ENCODE results near the gene TCTA. TPM values are rescaled to one million over a fixed set of nuclear protein-coding genes. Genes with fewer than 3 reads are reported as not detected.

The TCTA gene
- total RNA-seq, 1 experiment from 2014 or later = 11.5 TPM

GRCh38 chr3:49411968-49412631 is at the start of gene TCTA, which contains the start of gene RHOA (continued):
- 0 out of 2 replicates have a peak, but pooled peaks have one; percentile 13 for TF ChIP-seq USF1 (CRISPR knock-in tag; IDR thresholded peaks at IDR 0.05)
- TF ChIP-seq FOXP1 (CRISPR knock-in tag; IDR thresholded peaks at IDR 0.05; ENCODE audit: borderline replicate concordance) = peak; percentile 77
- TF ChIP-seq FOXJ3 (CRISPR knock-in tag; IDR thresholded peaks at IDR 0.05; ENCODE audit: borderline replicate concordance) = no peak
- peak; percentile 66; the same call in 1 of the 2 replicates for TF ChIP-seq E2F5 (CRISPR knock-in tag; IDR thresholded peaks at IDR 0.05)
- peak; percentile 81; the same call in 1 of the 2 replicates for TF ChIP-seq TP53 (CRISPR knock-in tag; IDR thresholded peaks at IDR 0.05)

GRCh38 chr3:49362561-49362960 is 49.7 kb upstream of the TCTA start:
- Mint-ChIP-seq H3K36me3 (peaks cover 59% of the 10 kb centered on the region), H3K4me3 (no peak overlapping the region), H3K4me1 (peaks cover 16% of the 10 kb centered on the region), H3K9me3 (no peaks in the 10 kb centered on the region), H3K27ac (peak overlapping the region; percentile 27; the same call in 1 of the 2 replicates), H3K27me3 (ENCODE audit: low read depth) (no peaks in the 10 kb centered on the region; the same call in 1 of the 2 replicates)
- POLR2A ChIA-PET = interaction anchor here (0.6 kb wide), 1 partner anchor 607 kb away, joined by 6 read pairs; no protein-coding TSS in a partner anchor
- TF ChIP-seq NR2C2 (CRISPR knock-in tag; IDR thresholded peaks at IDR 0.05) (no peak), ATF6 (CRISPR knock-in tag; IDR thresholded peaks at IDR 0.05) (no peak), FOXP1 (CRISPR knock-in tag; IDR thresholded peaks at IDR 0.05; ENCODE audit: borderline replicate concordance) (no peak), NFYB (CRISPR knock-in tag; conservative IDR thresholded peaks at IDR 0.05; ENCODE audit: low read depth) (no peak), STAT6 (CRISPR knock-in tag; conservative IDR thresholded peaks at IDR 0.05; ENCODE audit: low read depth) (no peak), GABPB1 (CRISPR knock-in tag; IDR thresholded peaks at IDR 0.05) (no peak), AR (CRISPR knock-in tag; IDR thresholded peaks at IDR 0.05) (no peak), ZBTB43 (CRISPR knock-in tag; IDR thresholded peaks at IDR 0.05) (no peak), USF2 (CRISPR knock-in tag; IDR thresholded peaks at IDR 0.05) (no peak), HMGXB4 (CRISPR knock-in tag; IDR thresholded peaks at IDR 0.05) (no peak)
- DNase-seq (ENCODE audit: low spot score) = no peak
- CTCF ChIA-PET = interaction anchor here (1.4 kb wide), 1 partner anchor 22 kb away, joined by 3 read pairs; the partner anchor contains the start of gene USP4
- ATAC-seq = no peak

All from WTC11 (cell line).